Naive thymus-derived CD8-positive, alpha-beta T cell (primary cell): Measurements from ENCODE around the gene CDH20. TPM values are rescaled to one million over a fixed set of nuclear protein-coding genes. Genes with fewer than 3 reads are reported as not detected.
A peak's percentile ranks its signal among the peaks of the same experiment; 100 is the strongest.

ENCODE experiments used
- ATAC-seq, 2 donors: fragments of 150-1000 bp; cut with Tn5 transposase in 1 of 2; sonication (Bioruptor Pico), chemical (Tn5 transposase) in 1 of 2; 1 replicate in 1 of 2; 2 replicates in 1 of 2; pipeline ENCODE4 v1.10.0; 2021; ENCODE audit warnings: mild to moderate bottlenecking in 2 of 2, moderate library complexity in 2 of 2
- POLR2A ChIA-PET: fragments of 350-600 bp; sonication (Branson Sonifier 250); formaldehyde crosslinking; loops from one replicate; lab custom pipeline; 2021; ENCODE audit warnings: antibody characterized with exemption; lab: Charles Lee
- DNase-seq, 10 donors: peaks; one replicate each; pipeline versions ENCODE4 v3.0.0 to v3.0.0-alpha.2; 2020 to 2022
- H3K27ac Mint-ChIP-seq, 10 donors: one replicate each; pipeline ENCODE4 v1.8.0; 2020 to 2022; ENCODE audit warnings: mild to moderate bottlenecking in 10 of 10, mixed read lengths in 10 of 10, moderate library complexity in 4 of 10, inconsistent platforms in 1 of 10
- H3K27me3 Mint-ChIP-seq, 5 donors: one replicate each; pipeline ENCODE4 v1.8.0; 2021 to 2022; ENCODE audit warnings: mixed read lengths in 5 of 5
- H3K36me3 Mint-ChIP-seq, 3 donors: one replicate each; pipeline ENCODE4 v1.8.0; 2020 to 2022; ENCODE audit warnings: mixed read lengths in 3 of 3, mild to moderate bottlenecking in 2 of 3, inconsistent platforms in 1 of 3
- H3K4me1 Mint-ChIP-seq, 4 donors: one replicate each; pipeline ENCODE4 v1.8.0; 2021 to 2022; ENCODE audit warnings: mixed read lengths in 4 of 4
- H3K4me3 Mint-ChIP-seq, 10 donors: one replicate each; pipeline ENCODE4 v1.8.0; 2020 to 2022; ENCODE audit warnings: mild to moderate bottlenecking in 10 of 10, mixed read lengths in 10 of 10, moderate library complexity in 6 of 10, inconsistent platforms in 1 of 10
- H3K9me3 Mint-ChIP-seq, 9 donors: one replicate each; pipeline ENCODE4 v1.8.0; 2020 to 2022; ENCODE audit warnings: mixed read lengths in 9 of 9, mild to moderate bottlenecking in 3 of 9, inconsistent platforms in 1 of 9, moderate library complexity in 1 of 9
- polyA plus RNA-seq, 3 donors: library from polyadenylated mRNA; unstranded; fragments of 300-500 nt; fragmentation: Illumina TruSeq; gene quantifications; one replicate each; pipeline ENCODE4 v1.2.3, GENCODE V29; 2021
- total RNA-seq, 8 experiments: library from RNA in 2 of 8; stranded (reverse) in 2 of 8; gene quantifications; one replicate each; pipeline ENCODE4 v1.2.3 and lab custom pipeline; 2021 to 2026

CDH20 gene
- total and polyA plus RNA-seq, 5 experiments from 2014 or later: 0.06 to 0.60 (median 0.21) TPM; not detected in 2

- no peak for ATAC-seq
- POLR2A ChIA-PET: no interaction called here
- no peak overlapping the region for H3K27ac Mint-ChIP-seq
- H3K9me3 Mint-ChIP-seq: no peaks in the 10 kb centered on the region
- peaks cover 2 to 10% (median 5%) of the 10 kb centered on the region in 4 donors for H3K4me1 Mint-ChIP-seq
- H3K4me3 Mint-ChIP-seq: no peak overlapping the region
- peaks cover 0 to 12% (median 2%) of the 10 kb centered on the region in 5 donors for H3K27me3 Mint-ChIP-seq
- H3K36me3 Mint-ChIP-seq: peaks cover 0 to 4% (median 0%) of the 10 kb centered on the region in 3 donors
- no peak for DNase-seq
These were observed 216.7 kb downstream of the CDH20 start for GRCh38 chr18:61549889-61550288.

GRCh38 chr18:61551586-61551985 is 218.4 kb downstream of the CDH20 start:
- H3K4me3 Mint-ChIP-seq: no peak overlapping the region
- POLR2A ChIA-PET: no interaction called here
- peak in 5 of 10 donors; percentile 3 to 34 (median 12) for DNase-seq
- H3K4me1 Mint-ChIP-seq: peaks cover 2 to 10% (median 5%) of the 10 kb centered on the region in 4 donors
- ATAC-seq: no peak
- peaks cover 0 to 10% (median 2%) of the 10 kb centered on the region in 5 donors for H3K27me3 Mint-ChIP-seq
- peaks cover 0 to 4% (median 0%) of the 10 kb centered on the region in 3 donors for H3K36me3 Mint-ChIP-seq
- H3K9me3 Mint-ChIP-seq: no peaks in the 10 kb centered on the region
- H3K27ac Mint-ChIP-seq: no peak overlapping the region

- Mint-ChIP-seq H3K36me3 (peaks cover 0 to 4% (median 0%) of the 10 kb centered on the region in 3 donors), H3K27ac (peak overlapping the region in 1 of 10 donors; percentile 89), H3K4me1 (peaks cover 2 to 10% (median 5%) of the 10 kb centered on the region in 4 donors), H3K9me3 (no peaks in the 10 kb centered on the region), H3K4me3 (peak overlapping the region in 3 of 10 donors; percentile 83 to 94 (median 91)), H3K27me3 (peaks cover 0 to 10% (median 4%) of the 10 kb centered on the region in 5 donors)
- POLR2A ChIA-PET: interaction anchor here (0.6 kb wide), 1 partner anchor 9 kb away, joined by 3 read pairs; no protein-coding TSS in a partner anchor
- DNase-seq (no peak), ATAC-seq (no peak)
These were observed 219.9 kb downstream of the CDH20 start for GRCh38 chr18:61553045-61553659.

GRCh38 chr18:61554117-61554776 is 221.0 kb downstream of the CDH20 start:
- DNase-seq (peak in 8 of 10 donors; percentile 2 to 81 (median 40)), ATAC-seq (peak; percentile 78 to 81)
- peak overlapping the region; percentile 69 to 94 (median 84) for H3K4me3 Mint-ChIP-seq
- peak overlapping the region; percentile 40 to 95 (median 80) for H3K27ac Mint-ChIP-seq
- H3K9me3 Mint-ChIP-seq: peaks cover 0 to 6% (median 0%) of the 10 kb centered on the region in 9 donors
- H3K27me3 Mint-ChIP-seq: peaks cover 0 to 10% (median 5%) of the 10 kb centered on the region in 5 donors
- peaks cover 2 to 8% (median 5%) of the 10 kb centered on the region in 4 donors for H3K4me1 Mint-ChIP-seq
- POLR2A ChIA-PET: interaction anchor here (0.6 kb wide), 2 partner anchors 29 to 71 kb away, joined by 3 to 5 read pairs; no protein-coding TSS in a partner anchor
- peaks cover 0 to 1% (median 0%) of the 10 kb centered on the region in 3 donors for H3K36me3 Mint-ChIP-seq

- Mint-ChIP-seq H3K4me1 (peaks cover 2 to 8% (median 5%) of the 10 kb centered on the region in 4 donors), H3K27me3 (peaks cover 0 to 8% (median 5%) of the 10 kb centered on the region in 5 donors), H3K4me3 (peak overlapping the region in 9 of 10 donors; percentile 73 to 94 (median 85)), H3K9me3 (peaks cover 0 to 9% (median 0%) of the 10 kb centered on the region in 9 donors), H3K36me3 (no peaks in the 10 kb centered on the region), H3K27ac (peak overlapping the region in 7 of 10 donors; percentile 75 to 95 (median 89))
- DNase-seq: no peak
- POLR2A ChIA-PET: interaction anchor here (0.6 kb wide), 1 partner anchor 71 kb away, joined by 3 read pairs; no protein-coding TSS in a partner anchor
- ATAC-seq: peak; percentile 15 to 18
These were observed 221.7 kb downstream of the CDH20 start for GRCh38 chr18:61554946-61555361.

GRCh38 chr18:61556316-61556715 is 223.1 kb downstream of the CDH20 start:
- POLR2A ChIA-PET: no interaction called here
- H3K9me3 Mint-ChIP-seq: peaks cover 0 to 17% (median 0%) of the 10 kb centered on the region in 9 donors
- no peak overlapping the region for H3K4me3 Mint-ChIP-seq
- DNase-seq (no peak), ATAC-seq (no peak)
- peaks cover 2 to 8% (median 5%) of the 10 kb centered on the region in 4 donors for H3K4me1 Mint-ChIP-seq
- H3K27me3 Mint-ChIP-seq: peaks cover 0 to 5% (median 2%) of the 10 kb centered on the region in 5 donors
- H3K36me3 Mint-ChIP-seq: no peaks in the 10 kb centered on the region
- H3K27ac Mint-ChIP-seq: no peak overlapping the region

- POLR2A ChIA-PET: no interaction called here
- ATAC-seq: no peak
- H3K27me3 Mint-ChIP-seq: peaks cover 0 to 5% (median 3%) of the 10 kb centered on the region in 5 donors
These were observed 223.6 kb downstream of the CDH20 start for GRCh38 chr18:61556862-61557261.

GRCh38 chr18:61569176-61569892 is 236.1 kb downstream of the CDH20 start:
- peaks cover 0 to 31% (median 8%) of the 10 kb centered on the region in 9 donors for H3K9me3 Mint-ChIP-seq
- DNase-seq: no peak
- no peak overlapping the region for H3K27ac Mint-ChIP-seq
- H3K4me3 Mint-ChIP-seq: no peak overlapping the region
- POLR2A ChIA-PET: no interaction called here
- H3K27me3 Mint-ChIP-seq: peaks cover 7 to 26% (median 12%) of the 10 kb centered on the region in 5 donors
- ATAC-seq: no peak
- H3K4me1 Mint-ChIP-seq: peaks cover 0 to 8% (median under 1%) of the 10 kb centered on the region in 4 donors
- H3K36me3 Mint-ChIP-seq: peaks cover 0 to 9% (median 0%) of the 10 kb centered on the region in 3 donors

More at GRCh38 chr18:61556862-61557261, 223.6 kb downstream of the CDH20 start:
- Mint-ChIP-seq H3K4me3 (no peak overlapping the region), H3K36me3 (no peaks in the 10 kb centered on the region), H3K27ac (no peak overlapping the region), H3K4me1 (peaks cover 2 to 8% (median 5%) of the 10 kb centered on the region in 4 donors), H3K9me3 (peaks cover 0 to 18% (median under 1%) of the 10 kb centered on the region in 9 donors)
- no peak for DNase-seq

- H3K27me3 Mint-ChIP-seq: peaks cover 7 to 28% (median 12%) of the 10 kb centered on the region in 5 donors
- no peak overlapping the region for H3K27ac Mint-ChIP-seq
- H3K36me3 Mint-ChIP-seq: peaks cover 0 to 4% (median 0%) of the 10 kb centered on the region in 3 donors
- H3K4me3 Mint-ChIP-seq: no peak overlapping the region
- POLR2A ChIA-PET: no interaction called here
- peaks cover 0 to 8% (median under 1%) of the 10 kb centered on the region in 4 donors for H3K4me1 Mint-ChIP-seq
- DNase-seq: no peak
- H3K9me3 Mint-ChIP-seq: peaks cover 0 to 25% (median 7%) of the 10 kb centered on the region in 9 donors
- ATAC-seq: no peak
These were observed 236.8 kb downstream of the CDH20 start for GRCh38 chr18:61570070-61570469.

GRCh38 chr18:61572084-61572655 is 238.9 kb downstream of the CDH20 start:
- ATAC-seq: no peak
- H3K27me3 Mint-ChIP-seq: peaks cover 17 to 44% (median 21%) of the 10 kb centered on the region in 5 donors
- H3K4me1 Mint-ChIP-seq: peaks cover 0 to 8% (median under 1%) of the 10 kb centered on the region in 4 donors
- DNase-seq: no peak
- H3K9me3 Mint-ChIP-seq: peaks cover 0 to 18% (median 6%) of the 10 kb centered on the region in 9 donors
- H3K36me3 Mint-ChIP-seq: peaks cover 0 to 4% (median 0%) of the 10 kb centered on the region in 3 donors
- no peak overlapping the region for H3K4me3 Mint-ChIP-seq
- POLR2A ChIA-PET: no interaction called here
- H3K27ac Mint-ChIP-seq: no peak overlapping the region

GRCh38 chr18:61572871-61573270 is 239.6 kb downstream of the CDH20 start:
- Mint-ChIP-seq H3K4me3 (no peak overlapping the region), H3K4me1 (peaks cover 0 to 8% (median under 1%) of the 10 kb centered on the region in 4 donors), H3K9me3 (peaks cover 0 to 18% (median 5%) of the 10 kb centered on the region in 9 donors), H3K36me3 (peaks cover 0 to 4% (median 0%) of the 10 kb centered on the region in 3 donors), H3K27me3 (peaks cover 19 to 51% (median 24%) of the 10 kb centered on the region in 5 donors), H3K27ac (no peak overlapping the region)
- DNase-seq (no peak), ATAC-seq (no peak)
- POLR2A ChIA-PET: no interaction called here
